Activated CD4-positive, alpha-beta memory T cell treated with anti-CD3 and anti-CD28 coated beads, Interleukin-2, amount 10 ng/mL, durations not matched to agents 7 days and 5 days (primary cell): ENCODE measurements around the gene CAPN6. TPM values are rescaled to one million over a fixed set of nuclear protein-coding genes. Genes with fewer than 3 reads are reported as not detected.

Experiments used
- CTCF ChIA-PET: fragments of 350-600 bp; sonication (Branson Sonifier 250); formaldehyde crosslinking; loops from one replicate; lab custom pipeline; 2021; ENCODE audit warnings: antibody characterized with exemption, inconsistent platforms; lab: Charles Lee
- POLR2A ChIA-PET: fragments of 350-600 bp; sonication (Branson Sonifier 250); formaldehyde crosslinking; loops from one replicate; lab custom pipeline; 2021; ENCODE audit warnings: antibody characterized with exemption; lab: Charles Lee
- DNase-seq: peaks from one replicate; pipeline ENCODE4 v3.0.0-alpha.2; 2020
- H3K27ac Mint-ChIP-seq: one replicate; pipeline ENCODE4 v1.8.0; 2021; ENCODE audit warnings: mild to moderate bottlenecking, mixed read lengths
- H3K27me3 Mint-ChIP-seq: one replicate; pipeline ENCODE4 v1.8.0; 2021; ENCODE audit warnings: mixed read lengths
- H3K36me3 Mint-ChIP-seq: one replicate; pipeline ENCODE4 v1.8.0; 2021; ENCODE audit warnings: low read depth, mixed read lengths
- H3K4me1 Mint-ChIP-seq: one replicate; pipeline ENCODE4 v1.8.0; 2021; ENCODE audit warnings: mixed read lengths
- H3K4me3 Mint-ChIP-seq: one replicate; pipeline ENCODE4 v1.8.0; 2021; ENCODE audit warnings: mild to moderate bottlenecking, mixed read lengths
- H3K9me3 Mint-ChIP-seq: one replicate; pipeline ENCODE4 v1.8.0; 2021; ENCODE audit warnings: mixed read lengths
- total RNA-seq, 2 experiments: library from RNA; stranded (reverse); gene quantifications; one replicate each; pipeline ENCODE4 v1.2.3, GENCODE V29; 2021

Gene CAPN6, protein sequence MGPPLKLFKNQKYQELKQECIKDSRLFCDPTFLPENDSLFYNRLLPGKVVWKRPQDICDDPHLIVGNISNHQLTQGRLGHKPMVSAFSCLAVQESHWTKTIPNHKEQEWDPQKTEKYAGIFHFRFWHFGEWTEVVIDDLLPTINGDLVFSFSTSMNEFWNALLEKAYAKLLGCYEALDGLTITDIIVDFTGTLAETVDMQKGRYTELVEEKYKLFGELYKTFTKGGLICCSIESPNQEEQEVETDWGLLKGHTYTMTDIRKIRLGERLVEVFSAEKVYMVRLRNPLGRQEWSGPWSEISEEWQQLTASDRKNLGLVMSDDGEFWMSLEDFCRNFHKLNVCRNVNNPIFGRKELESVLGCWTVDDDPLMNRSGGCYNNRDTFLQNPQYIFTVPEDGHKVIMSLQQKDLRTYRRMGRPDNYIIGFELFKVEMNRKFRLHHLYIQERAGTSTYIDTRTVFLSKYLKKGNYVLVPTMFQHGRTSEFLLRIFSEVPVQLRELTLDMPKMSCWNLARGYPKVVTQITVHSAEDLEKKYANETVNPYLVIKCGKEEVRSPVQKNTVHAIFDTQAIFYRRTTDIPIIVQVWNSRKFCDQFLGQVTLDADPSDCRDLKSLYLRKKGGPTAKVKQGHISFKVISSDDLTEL
- not detected for total RNA-seq

DNA sequence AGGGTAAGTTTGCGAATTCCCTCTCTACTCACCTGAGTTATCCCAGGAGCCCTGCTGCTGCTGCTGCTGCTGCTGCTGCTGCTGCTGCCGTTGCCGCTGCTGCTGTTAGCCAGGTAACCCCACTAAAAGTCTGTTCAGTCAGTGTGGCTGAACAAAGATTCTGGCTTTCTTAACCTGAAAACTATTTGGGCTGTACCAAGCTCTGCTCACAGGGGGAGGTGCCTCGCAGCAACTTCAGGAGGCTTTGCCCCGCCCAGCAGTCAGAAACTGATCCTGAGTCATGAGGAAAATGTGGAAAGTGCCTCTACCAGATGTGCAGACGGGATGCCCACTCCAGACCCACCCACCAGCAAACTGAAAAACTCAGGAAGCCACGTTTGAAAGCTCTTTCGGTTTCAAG is at the start of gene CAPN6:
Gene CAPN6 (minus strand): TSS at position 145 of the 400 bp plus-strand sequence. CDS start 6,547 bp downstream, outside the sequence.
- POLR2A ChIA-PET = no interaction called here
- no peak for DNase-seq
- peaks cover 2% of the 10 kb centered on the region for H3K27me3 Mint-ChIP-seq
- H3K36me3 Mint-ChIP-seq = no peaks in the 10 kb centered on the region
- no peak within 1 kb of the TSS for H3K4me3 Mint-ChIP-seq
- H3K27ac Mint-ChIP-seq = no peak within 1 kb of the TSS
- H3K9me3 Mint-ChIP-seq = no peaks in the 10 kb centered on the region
- no peaks in the 10 kb centered on the region for H3K4me1 Mint-ChIP-seq
- CTCF ChIA-PET = no interaction called here

DNA sequence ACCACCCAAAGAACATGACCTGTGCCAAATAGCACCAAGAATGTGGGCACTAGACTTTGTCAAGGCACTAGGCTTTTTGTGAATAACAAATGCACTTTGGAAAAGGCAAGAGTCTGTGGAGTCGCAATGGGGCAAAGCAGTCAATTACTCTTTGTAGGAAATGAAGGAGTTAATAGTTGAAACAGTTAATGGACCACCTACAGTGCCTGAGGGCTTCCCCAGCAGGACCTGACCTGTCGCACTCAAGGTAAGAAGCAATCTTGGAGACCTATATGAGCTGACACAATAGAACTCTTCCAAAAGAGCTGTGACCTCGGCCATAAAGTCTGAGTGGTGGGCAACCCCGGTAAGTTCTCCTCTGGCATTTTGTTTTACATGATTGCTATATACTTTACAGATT is 49.2 kb upstream of the CAPN6 start:
- Mint-ChIP-seq H3K27ac (no peak overlapping the region), H3K27me3 (no peaks in the 10 kb centered on the region), H3K4me3 (no peak overlapping the region), H3K4me1 (no peaks in the 10 kb centered on the region), H3K9me3 (no peaks in the 10 kb centered on the region), H3K36me3 (no peaks in the 10 kb centered on the region)
- CTCF ChIA-PET = no interaction called here
- DNase-seq = no peak
- POLR2A ChIA-PET = no interaction called here

DNA sequence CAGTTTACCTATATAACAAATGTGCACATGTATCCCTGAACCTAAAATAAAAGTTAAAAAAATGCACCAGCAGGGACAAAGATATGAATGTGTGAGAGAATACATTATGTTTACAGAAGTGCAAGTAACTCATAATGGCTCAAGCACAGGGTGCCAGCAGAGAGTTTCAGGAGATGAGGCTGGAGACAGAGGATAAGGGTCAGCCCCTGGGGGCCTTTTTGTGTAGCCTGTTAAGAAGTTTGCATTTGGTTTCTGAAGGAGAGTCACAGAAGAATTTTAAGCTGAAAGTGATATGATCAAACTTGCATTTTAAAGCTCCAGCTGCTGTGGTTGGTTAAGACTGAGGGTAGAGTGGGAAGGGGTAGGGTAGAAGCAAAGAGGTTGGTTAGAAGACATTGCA is 48.6 kb upstream of the CAPN6 start:
- no peak overlapping the region for H3K27ac Mint-ChIP-seq
- H3K36me3 Mint-ChIP-seq = no peaks in the 10 kb centered on the region
- H3K27me3 Mint-ChIP-seq = no peaks in the 10 kb centered on the region
- H3K9me3 Mint-ChIP-seq = no peaks in the 10 kb centered on the region
- H3K4me3 Mint-ChIP-seq = no peak overlapping the region
- CTCF ChIA-PET = no interaction called here
- POLR2A ChIA-PET = no interaction called here
- no peak for DNase-seq
- no peaks in the 10 kb centered on the region for H3K4me1 Mint-ChIP-seq

DNA sequence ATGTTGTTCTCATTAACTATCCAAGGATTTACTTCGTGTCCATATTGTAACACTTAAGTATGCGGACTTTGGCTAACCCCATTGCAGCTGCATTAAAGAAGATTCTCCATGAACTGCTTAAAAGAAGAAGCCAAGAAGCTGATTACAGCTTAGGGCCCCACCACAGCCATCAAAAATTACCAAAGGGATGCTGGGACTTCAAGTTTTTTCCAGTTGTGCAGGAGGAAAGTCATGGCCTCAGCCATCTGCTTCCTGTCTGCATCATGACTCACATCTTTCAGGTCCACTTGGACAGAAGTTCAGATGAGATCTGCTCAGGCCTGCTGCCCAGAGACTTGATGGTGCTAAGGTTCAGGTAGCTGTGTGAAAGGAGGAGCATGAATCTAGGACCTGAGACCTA is 38.8 kb upstream of the CAPN6 start:
- ChIA-PET POLR2A (no interaction called here), CTCF (no interaction called here)
- Mint-ChIP-seq H3K9me3 (no peaks in the 10 kb centered on the region), H3K4me1 (no peaks in the 10 kb centered on the region), H3K27me3 (no peaks in the 10 kb centered on the region), H3K27ac (no peak overlapping the region), H3K36me3 (no peaks in the 10 kb centered on the region), H3K4me3 (no peak overlapping the region)
- DNase-seq = no peak

DNA sequence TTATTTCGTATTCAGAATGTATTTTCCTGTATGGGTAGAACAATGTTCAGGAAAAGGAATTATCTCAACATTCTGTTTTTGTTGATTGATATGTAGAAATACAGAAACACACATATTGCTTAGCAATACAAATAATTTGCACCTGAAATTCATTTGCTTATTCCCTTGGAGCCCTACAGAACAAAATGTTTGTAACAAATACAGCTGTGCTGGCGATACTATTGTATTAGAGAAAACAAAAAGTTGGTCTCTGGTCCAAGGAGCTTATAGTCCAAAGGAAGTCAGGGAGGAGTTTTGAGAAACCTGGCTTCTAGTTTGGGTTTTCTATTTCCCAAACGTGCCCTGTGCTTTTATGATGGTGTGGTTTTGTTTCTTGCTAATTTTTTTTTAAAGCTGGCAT is 37.8 kb upstream of the CAPN6 start:
- H3K4me3 Mint-ChIP-seq = no peak overlapping the region
- ChIA-PET POLR2A (interaction anchor here (0.7 kb wide), 1 partner anchor 204 kb away, joined by 3 read pairs; the partner anchor contains the start of gene SERTM2), CTCF (no interaction called here)
- H3K27me3 Mint-ChIP-seq = no peaks in the 10 kb centered on the region
- no peak for DNase-seq
- H3K9me3 Mint-ChIP-seq = no peaks in the 10 kb centered on the region
- no peaks in the 10 kb centered on the region for H3K36me3 Mint-ChIP-seq
- no peak overlapping the region for H3K27ac Mint-ChIP-seq
- H3K4me1 Mint-ChIP-seq = no peaks in the 10 kb centered on the region

DNA sequence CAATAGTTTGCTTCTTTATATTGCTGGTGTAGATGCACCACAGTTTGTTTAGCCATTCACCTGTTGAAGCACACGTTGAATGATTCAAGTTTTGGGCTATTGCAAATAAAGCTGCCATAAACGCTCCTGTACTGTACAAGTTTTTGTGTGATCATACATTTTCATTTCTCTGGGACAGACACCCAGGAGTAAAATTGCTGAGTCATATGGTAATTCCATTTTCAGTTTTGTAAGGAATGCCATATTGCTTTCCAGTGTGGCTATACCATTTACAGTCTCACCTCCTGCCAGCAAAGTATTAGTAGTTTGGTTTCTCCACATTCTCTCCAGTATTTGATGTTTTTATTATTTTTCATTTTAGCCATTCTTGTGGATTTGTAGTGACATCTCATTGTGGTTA is 32.0 kb upstream of the CAPN6 start:
- Mint-ChIP-seq H3K27me3 (no peaks in the 10 kb centered on the region), H3K36me3 (no peaks in the 10 kb centered on the region), H3K4me1 (no peaks in the 10 kb centered on the region), H3K4me3 (no peak overlapping the region), H3K9me3 (no peaks in the 10 kb centered on the region), H3K27ac (no peak overlapping the region)
- CTCF ChIA-PET = no interaction called here
- no peak for DNase-seq
- POLR2A ChIA-PET = no interaction called here

DNA sequence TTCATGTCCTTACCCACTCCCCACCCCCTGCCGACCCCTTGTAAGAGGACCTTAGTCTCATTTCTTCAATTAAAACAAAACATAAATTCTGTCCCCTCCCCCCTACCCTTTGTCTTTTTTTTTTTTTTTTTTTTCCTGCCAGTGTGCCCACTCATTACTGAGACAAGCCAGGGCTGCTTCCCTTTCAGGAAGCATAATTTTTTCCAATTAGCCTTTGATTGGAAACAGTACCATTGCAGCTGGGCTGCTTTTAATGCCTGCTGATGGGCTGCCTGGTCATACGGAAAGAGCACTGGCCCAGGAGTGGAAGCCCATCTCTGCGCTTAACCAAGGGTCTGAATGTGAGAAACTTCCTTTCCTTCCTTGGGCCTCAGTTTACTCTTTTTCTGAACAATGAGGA is 18.6 kb upstream of the CAPN6 start:
- ChIA-PET POLR2A (no interaction called here), CTCF (no interaction called here)
- no peaks in the 10 kb centered on the region for H3K27me3 Mint-ChIP-seq

DNA sequence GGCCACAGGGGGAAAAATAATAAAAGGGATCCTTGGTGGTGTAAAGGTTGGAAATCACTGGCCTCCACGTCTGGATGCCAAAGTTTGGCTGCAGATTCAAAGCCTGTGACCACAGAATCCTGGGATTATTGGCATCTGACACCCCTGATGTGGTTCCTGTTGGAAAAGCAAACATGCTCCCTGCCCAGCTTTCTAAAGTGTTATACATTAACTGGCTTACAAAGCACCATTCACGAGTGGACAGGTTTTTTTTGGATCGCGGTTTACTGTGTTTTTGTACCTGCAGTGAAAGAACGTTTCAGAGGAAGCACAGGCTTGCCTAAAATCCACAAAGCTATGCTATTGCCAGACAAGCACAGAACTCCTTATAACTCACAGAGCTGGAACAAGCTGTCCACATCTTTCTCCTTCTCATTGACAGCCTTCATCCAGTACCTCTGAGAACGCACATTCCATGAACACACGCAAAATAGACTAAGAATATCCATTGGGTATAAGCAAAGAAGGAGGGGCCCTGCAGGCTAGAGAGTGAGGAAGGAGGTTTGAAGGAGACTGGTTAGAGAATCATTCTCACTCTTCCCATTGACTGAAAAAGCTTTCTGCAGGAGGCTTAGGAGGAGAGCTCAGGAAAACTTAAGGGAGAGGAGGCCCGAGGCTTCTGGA is 14.5 kb upstream of the CAPN6 start:
- ChIA-PET CTCF (no interaction called here), POLR2A (no interaction called here)
- H3K9me3 Mint-ChIP-seq = no peaks in the 10 kb centered on the region
- H3K36me3 Mint-ChIP-seq = no peaks in the 10 kb centered on the region
- H3K27ac Mint-ChIP-seq = no peak overlapping the region
- no peaks in the 10 kb centered on the region for H3K27me3 Mint-ChIP-seq
- no peaks in the 10 kb centered on the region for H3K4me1 Mint-ChIP-seq
- no peak for DNase-seq
- H3K4me3 Mint-ChIP-seq = no peak overlapping the region

More for the DNA sequence above, 18.6 kb upstream of the CAPN6 start:
- Mint-ChIP-seq H3K27ac (no peak overlapping the region), H3K36me3 (no peaks in the 10 kb centered on the region), H3K4me1 (no peaks in the 10 kb centered on the region), H3K9me3 (no peaks in the 10 kb centered on the region), H3K4me3 (no peak overlapping the region)
- DNase-seq = no peak

DNA sequence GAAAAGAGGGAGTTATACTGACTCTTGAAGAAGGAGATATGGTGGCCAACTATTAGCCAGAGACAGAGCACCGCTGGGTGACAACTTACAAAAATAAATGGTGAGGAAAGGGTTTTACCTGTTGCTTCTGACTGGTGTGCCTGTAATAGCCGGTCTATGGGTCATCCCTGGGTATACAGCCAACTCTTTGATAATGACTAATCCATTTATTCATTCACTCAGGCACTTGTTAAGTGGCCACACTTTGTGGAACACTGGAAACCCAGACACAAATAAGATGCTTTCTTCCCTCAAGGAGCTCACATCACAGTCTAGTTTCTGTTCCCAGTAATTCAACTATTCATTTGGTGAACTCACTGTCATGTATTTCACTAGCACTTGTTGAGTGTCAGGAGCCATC is 13.2 kb upstream of the CAPN6 start:
- DNase-seq = no peak
- Mint-ChIP-seq H3K27ac (no peak overlapping the region), H3K4me1 (no peaks in the 10 kb centered on the region), H3K4me3 (no peak overlapping the region), H3K27me3 (no peaks in the 10 kb centered on the region), H3K9me3 (no peaks in the 10 kb centered on the region), H3K36me3 (no peaks in the 10 kb centered on the region)
- ChIA-PET CTCF (no interaction called here), POLR2A (no interaction called here)

DNA sequence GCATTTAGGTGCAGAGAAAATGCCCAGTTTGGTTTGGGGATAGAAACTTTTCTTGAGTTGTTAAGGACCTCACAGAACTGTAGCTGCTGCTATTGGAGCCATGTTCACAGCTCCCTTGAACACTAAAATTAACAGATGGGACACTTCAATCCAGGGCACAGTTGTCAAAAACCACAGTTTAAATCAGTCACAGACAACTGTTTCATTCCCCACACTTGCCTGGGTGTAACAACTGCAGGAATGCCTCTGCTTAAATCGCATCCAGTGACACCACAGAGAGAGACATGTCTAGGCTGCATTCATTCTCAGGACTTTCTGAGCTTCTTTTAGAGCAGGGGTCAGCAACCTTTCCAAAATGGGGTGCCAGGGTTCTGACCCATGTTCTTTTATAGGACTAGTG is 12.7 kb upstream of the CAPN6 start:
- no peaks in the 10 kb centered on the region for H3K9me3 Mint-ChIP-seq
- ChIA-PET CTCF (no interaction called here), POLR2A (no interaction called here)
- DNase-seq = no peak
- no peak overlapping the region for H3K27ac Mint-ChIP-seq
- H3K4me3 Mint-ChIP-seq = no peak overlapping the region
- H3K36me3 Mint-ChIP-seq = no peaks in the 10 kb centered on the region
- H3K4me1 Mint-ChIP-seq = no peaks in the 10 kb centered on the region
- H3K27me3 Mint-ChIP-seq = no peaks in the 10 kb centered on the region

DNA sequence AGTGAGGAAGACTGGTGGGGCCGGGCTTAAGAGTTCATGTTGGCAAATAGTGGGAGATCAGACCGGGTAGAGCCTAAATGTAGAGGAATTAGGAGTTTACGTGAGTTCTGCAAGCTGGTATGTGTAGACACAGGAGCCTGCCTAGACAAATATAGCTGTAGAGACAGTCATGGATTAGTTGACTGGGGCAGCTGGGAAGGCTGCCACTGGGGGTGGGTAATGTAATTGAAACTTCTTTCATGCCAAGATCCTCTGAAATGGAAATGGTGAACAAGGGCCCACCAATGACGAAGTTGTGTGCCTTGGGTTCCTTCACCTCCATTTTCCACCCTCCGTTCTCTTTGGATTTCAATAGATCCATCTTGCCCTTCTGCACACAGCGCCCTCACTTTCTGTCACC is 11.9 kb upstream of the CAPN6 start:
- H3K4me3 Mint-ChIP-seq = no peak overlapping the region
- CTCF ChIA-PET = no interaction called here
- H3K4me1 Mint-ChIP-seq = no peaks in the 10 kb centered on the region
- no peaks in the 10 kb centered on the region for H3K36me3 Mint-ChIP-seq
- no peaks in the 10 kb centered on the region for H3K27me3 Mint-ChIP-seq
- H3K9me3 Mint-ChIP-seq = no peaks in the 10 kb centered on the region
- POLR2A ChIA-PET = no interaction called here
- H3K27ac Mint-ChIP-seq = no peak overlapping the region
- no peak for DNase-seq

DNA sequence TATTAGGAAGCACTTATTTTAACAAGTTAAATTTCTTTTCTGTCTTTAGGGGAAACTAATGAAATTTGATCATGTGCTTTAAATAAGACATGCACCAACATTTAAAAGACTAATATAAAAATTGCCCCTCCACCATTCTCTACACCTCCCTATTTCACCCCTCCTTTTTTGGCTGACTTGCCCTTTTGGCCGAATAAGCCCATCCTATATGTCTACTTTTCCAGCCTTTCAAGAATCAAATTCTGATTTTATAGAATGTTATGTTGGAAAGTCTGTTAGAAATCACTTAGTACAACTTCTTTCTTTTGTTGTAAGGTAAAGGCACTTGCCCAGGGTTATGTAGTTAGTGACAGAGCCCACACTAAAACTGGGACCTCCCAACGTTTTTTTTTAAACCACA is 1.8 kb downstream of the CAPN6 start:
- no peak for DNase-seq
- Mint-ChIP-seq H3K4me3 (no peak overlapping the region), H3K27ac (no peak overlapping the region), H3K27me3 (peaks cover 2% of the 10 kb centered on the region), H3K4me1 (no peaks in the 10 kb centered on the region), H3K9me3 (no peaks in the 10 kb centered on the region), H3K36me3 (no peaks in the 10 kb centered on the region)
- ChIA-PET CTCF (no interaction called here), POLR2A (no interaction called here)

DNA sequence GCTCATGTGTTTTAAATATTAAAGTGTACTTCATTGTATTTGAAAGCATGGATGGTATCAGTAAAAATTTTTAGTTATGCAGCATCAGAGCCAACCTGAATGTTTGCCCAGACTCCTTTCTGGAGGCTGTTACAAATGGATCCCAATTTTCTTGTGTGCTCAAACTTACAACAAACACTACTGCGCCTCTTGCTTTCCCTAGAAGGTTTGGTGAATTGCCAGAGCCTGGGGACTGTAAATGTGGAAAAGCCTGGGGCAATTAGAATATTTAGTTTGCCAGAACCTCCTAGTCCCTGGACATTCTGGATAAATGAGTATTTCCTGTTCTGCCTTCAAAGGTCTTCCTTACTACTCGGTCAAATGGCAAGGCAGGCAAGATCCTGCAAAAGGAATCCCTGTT is 4.8 kb downstream of the CAPN6 start:
- H3K36me3 Mint-ChIP-seq = no peaks in the 10 kb centered on the region
- CTCF ChIA-PET = no interaction called here
- POLR2A ChIA-PET = no interaction called here
- no peak overlapping the region for H3K4me3 Mint-ChIP-seq
- H3K4me1 Mint-ChIP-seq = no peaks in the 10 kb centered on the region
- no peak for DNase-seq
- H3K9me3 Mint-ChIP-seq = no peaks in the 10 kb centered on the region
- H3K27me3 Mint-ChIP-seq = no peaks in the 10 kb centered on the region
- no peak overlapping the region for H3K27ac Mint-ChIP-seq
